H1 (cell line): ENCODE data around the gene COA1.

ENCODE experiments used
- ATF3 ChIP-seq: IDR thresholded peaks from 2 replicates; pipeline ENCODE4 v1.6.1; 2011; ENCODE audit warnings: low read depth, mild to moderate bottlenecking, low read length; ENCODE audit not compliant: insufficient read depth
- CTCF ChIP-seq, 3 experiments: IDR thresholded peaks; 1 replicate in 2 of 3; 2 replicates in 1 of 3; pipeline versions ENCODE4 v1.5.1 to v1.6.1; 2011; ENCODE audit warnings: low read length in 3 of 3, mild to moderate bottlenecking in 3 of 3, inconsistent platforms in 2 of 3, low read depth in 1 of 3, moderate library complexity in 1 of 3; ENCODE audit not compliant: insufficient read depth in 1 of 3; ENCODE audit errors: control extremely low read depth in 1 of 3
- SP2 ChIP-seq: IDR thresholded peaks from 2 replicates; pipeline ENCODE4 v1.6.1; 2012; ENCODE audit warnings: mild to moderate bottlenecking, low read length, inconsistent platforms

GRCh38 chr7:43680736-43681135 lies 48.6 kb downstream of the COA1 start:
- TF ChIP-seq SP2 = no peak
- no peak for TF ChIP-seq CTCF (IDR thresholded peaks at IDR 0.05; ENCODE audit: control extremely low read depth in 1 of 3, insufficient read depth in 1 of 3, low read depth in 1 of 3, low read length in 3 of 3)
- TF ChIP-seq ATF3 = no peak
